ENCODE measurements around the gene CELA1. TPM values are rescaled to one million over a fixed set of nuclear protein-coding genes. Genes with fewer than 3 reads are reported as not detected.

The CELA1 gene
- total RNA-seq, 1 donor from 2014 or later: not detected

Other genes with a start within 250 kb of the CELA1 start
- gene TFCP2, start 173.5 kb downstream of the CELA1 start, total RNA-seq: 20.2 TPM
- gene POU6F1, start 128.6 kb downstream of the CELA1 start, total RNA-seq: 9.1 TPM
- 169 TPM for gene DAZAP2, start 107.9 kb downstream of the CELA1 start, total RNA-seq
- gene SMAGP, start 76.3 kb downstream of the CELA1 start, total RNA-seq: 4.4 TPM
- gene BIN2, start 22.5 kb downstream of the CELA1 start, total RNA-seq: 2.4 TPM
- gene GALNT6, start 44.7 kb upstream of the CELA1 start, total RNA-seq: 0.65 TPM
- gene SLC4A8, start 78.2 kb upstream of the CELA1 start, total RNA-seq: 0.86 TPM
- 0.19 TPM for gene SCN8A, start 244.6 kb upstream of the CELA1 start, total RNA-seq